GM19467 (cell line): Measurements from ENCODE around the gene PPM1F.
"Not testable (repeated sequence)": the region's sequence is repeated elsewhere in the genome, so short reads cannot be mapped to it uniquely, and the experiment has no call there.

Experiments
- ATAC-seq: cut with Tn5 transposase; IDR thresholded peaks from one replicate; pipeline ENCODE4 v1.9.1; 2021; ENCODE audit warnings: mild to moderate bottlenecking, moderate library complexity; ENCODE audit not compliant: unreplicated experiment

PPM1F gene

DNA sequence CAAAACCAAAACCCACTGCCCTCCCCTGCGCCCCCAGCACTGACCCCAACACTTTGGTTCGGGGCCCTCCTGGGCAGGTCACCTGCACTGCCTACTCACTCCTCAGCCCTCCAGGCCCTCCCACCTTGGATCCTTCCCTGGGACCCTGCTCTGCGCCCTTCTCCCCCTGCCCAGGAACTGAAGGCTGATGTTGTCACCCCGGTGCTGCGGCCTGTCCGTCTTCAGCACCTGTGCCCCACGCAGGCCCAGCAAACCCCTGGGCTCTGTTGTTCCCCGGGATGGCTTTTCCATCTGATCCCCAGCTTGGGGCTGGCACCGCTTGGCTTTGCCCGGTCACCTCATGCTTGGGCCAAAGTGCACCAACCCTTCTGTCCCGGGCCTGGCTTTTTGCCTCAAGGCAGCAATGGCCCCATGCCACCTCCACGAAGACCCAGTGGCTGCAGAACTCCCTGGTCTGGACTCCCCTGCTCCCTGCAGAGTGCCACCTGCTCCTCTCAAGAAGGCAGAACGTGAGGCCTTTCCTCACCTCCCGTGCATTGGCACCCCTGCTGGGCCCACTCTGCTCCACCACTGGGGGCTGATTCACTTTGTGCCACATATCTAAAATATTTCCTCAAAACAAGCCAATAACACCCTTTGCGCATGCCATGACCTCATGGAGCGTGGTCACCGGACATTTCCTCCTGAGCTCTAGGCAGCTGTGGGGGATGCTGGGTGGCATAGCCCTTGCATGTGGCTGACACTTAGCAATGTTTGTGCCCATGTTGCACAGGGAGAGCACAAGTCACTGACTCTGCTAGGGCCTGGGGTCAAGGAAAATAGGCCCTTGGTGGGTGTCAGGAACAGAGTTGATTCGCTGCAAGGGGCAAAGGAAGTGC lies 8.8 kb downstream of the PPM1F start:
- no peak for ATAC-seq

DNA sequence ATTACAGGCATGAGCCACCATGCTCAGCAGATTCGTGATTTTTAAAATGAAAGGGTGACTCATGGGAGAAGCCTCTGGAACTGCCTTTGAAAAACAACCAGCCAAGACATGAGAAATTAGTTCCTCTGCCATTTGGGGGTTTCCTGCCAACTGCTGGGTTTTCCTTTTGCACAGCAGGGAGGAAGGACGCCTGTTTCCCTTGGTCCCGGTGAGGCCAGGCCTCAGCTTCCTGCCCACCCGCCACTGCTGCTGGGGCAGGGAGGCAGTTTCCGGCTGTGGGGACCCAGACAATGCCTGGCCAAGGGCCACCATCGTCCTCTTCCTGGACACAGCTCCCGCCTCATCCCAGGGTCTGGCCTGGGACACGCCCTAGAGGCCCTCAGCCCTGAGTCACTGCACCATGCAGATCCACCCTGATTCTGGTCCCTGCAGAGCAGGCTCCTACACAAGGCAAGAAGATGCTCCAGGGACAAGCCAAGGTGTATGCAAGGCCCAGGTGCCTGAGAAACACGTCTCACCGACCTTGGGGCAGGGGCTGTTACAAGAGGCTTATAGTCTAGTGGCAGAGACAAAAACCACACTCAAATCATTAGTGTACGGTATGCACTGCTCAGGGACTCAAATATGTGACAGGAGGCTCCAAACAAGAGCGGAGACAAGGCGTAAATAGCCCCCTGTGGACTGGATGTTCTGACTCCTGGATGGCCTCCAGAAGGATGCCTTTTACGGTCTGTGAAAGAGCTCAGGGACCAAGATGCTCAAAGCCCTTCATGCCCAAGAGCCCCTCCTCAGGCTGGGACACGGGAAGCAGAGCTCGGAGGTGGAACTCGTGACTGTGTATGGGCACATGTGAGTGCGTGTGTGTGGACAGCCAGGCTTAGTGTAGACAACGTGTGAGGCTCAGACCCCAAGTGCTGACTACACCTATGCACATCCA lies 10.0 kb downstream of the PPM1F start:
- ATAC-seq = no peak

DNA sequence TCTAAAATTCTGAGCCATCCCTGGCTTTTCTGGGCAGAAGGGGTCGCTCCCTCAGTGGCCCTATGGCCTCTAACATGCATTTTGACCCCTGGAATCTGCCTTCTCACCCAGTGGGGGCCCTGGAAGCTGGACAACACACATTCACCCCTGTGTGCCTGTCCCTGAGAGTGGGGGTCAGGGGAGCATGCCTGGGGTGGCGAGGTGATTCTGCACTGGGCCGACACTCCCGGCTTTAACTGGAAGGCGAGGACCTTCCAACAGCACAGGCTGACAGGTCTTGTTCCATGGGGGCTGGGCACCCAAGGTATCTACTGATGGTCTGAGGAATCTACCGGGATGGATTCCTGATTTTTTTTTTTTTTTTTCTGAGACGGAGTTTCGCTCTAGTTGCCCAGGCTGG lies 10.7 kb downstream of the PPM1F start:
- ATAC-seq = no peak

DNA sequence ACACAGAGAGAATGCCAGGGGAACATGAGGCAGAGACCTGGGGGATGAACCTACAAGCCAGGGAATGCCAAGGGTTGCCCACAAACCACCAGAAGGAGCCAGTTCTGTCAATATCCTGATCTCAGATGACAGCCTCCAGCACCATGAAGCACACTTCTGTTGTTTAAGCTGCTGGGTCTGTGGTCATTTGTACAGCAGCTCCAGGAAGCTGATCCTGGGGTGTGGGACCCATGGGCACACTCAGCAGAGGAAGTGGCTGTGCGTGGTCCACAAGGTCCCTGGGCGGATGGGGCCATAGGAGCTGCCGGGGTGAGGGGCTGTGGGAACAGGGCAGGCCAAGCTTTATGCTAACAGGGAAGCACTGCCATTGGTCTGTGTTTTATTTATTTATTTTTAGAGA lies 12.1 kb downstream of the PPM1F start:
- ATAC-seq = no peak

DNA sequence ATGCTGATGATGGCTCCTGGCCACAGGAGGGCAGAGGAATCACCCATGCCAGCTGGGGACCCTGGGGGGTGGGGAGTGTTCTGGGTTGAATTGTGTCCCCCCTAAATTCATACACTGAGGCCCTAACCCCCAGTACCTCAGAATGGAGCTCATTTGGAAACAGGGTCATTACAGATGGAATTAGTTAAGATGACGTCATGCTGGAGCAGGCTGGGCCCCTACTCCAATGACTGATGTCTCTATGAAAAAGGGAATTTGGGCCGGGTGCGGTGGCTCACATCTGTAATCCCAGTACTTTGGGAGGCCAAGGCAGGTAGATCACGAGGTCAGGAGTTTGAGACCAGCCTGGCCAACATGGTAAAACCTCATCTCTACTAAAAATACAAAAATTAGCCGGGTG lies 12.7 kb downstream of the PPM1F start:
- ATAC-seq = not testable (repeated sequence)

DNA sequence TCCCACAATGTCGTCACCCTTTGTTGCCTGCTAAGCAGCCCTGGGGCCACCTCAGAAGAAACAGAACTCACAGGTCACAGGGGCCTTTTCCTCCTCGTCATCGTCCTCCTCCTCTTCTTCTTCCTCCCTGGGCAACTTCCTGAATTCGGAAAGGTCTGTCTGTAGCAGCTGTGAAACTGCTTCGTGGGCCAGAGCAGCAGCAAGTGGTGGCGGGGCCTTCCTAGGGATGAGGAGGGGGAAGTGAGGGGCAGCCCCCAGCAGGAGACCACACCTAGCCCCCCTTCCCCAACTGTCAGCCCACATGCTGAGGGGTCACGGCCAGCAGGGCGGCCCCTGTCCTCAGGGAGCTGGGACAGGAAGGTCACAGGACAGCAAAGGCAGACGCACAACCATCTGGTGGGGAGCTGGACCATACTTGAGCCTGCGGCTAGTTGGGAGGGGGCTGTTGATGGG lies 13.2 kb downstream of the PPM1F start:
- ATAC-seq = no peak

DNA sequence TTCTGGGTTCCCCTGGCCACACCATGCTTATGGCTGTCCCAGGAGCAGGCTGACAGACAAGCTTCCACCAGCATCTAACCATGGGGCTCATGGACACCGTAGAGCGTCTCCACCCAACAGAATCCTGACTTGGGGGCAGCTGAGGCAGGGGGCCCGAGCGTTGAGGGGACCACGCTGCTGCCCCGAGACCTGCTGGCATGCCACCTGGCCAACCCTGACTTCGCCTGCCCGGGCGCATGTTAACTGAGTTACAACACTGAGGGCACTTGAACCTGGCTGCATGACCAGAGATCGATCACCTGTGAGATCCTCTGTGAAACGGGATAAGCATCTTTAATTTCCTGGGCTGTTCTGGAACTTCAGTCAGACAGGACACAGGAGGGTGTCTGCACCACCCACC lies 13.7 kb downstream of the PPM1F start:
- ATAC-seq = no peak

DNA sequence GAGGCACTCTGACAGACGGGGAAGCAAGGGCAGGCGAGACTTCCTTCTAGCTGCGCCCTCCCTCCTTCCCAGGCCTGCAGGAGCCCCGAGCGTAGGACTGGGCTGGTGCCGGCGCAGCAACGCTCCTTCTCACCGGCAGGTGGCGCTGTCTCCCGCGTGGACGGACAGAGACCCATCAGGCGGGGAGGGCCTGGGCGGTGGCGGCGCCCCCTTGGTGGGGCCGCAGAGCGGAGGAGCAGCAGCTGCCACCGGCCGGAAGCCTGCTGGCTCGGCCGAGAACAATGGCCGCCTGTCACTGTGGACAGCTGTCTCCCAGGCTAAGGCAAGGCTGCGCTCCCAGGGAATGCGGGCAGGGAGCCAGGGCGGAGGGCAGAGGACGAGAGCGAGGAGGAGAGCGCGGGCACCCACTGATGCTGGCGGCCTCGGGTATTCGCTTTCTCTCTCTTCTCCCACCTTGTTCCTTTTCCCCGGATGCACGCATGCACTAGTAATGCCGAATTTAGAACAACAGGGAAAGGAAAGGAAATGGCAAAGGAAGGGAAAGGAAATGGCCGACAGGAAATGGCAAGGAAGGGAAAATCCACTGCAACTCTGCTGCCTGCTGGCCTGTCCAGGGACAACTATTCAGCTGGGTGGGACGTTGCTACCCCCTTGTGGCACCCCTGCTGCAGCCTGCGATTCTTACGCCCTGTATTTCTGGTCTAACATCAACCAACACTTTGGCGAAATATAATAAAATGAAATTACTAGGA lies 14.4 kb downstream of the PPM1F start:
- peak; percentile 89 for ATAC-seq

DNA sequence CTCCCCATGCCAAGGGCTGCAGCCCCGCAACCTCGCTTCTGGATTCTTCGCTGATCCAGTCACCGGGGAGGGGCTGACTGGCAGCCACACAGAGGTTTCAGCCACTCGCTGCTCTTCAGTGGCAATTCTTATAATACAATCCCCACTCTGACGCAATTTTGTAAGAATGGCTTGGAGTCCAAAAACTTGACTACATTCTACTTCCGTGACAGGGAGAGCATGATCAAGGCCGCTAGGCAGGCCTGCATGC lies 14.9 kb downstream of the PPM1F start:
- ATAC-seq = peak; percentile 6

DNA sequence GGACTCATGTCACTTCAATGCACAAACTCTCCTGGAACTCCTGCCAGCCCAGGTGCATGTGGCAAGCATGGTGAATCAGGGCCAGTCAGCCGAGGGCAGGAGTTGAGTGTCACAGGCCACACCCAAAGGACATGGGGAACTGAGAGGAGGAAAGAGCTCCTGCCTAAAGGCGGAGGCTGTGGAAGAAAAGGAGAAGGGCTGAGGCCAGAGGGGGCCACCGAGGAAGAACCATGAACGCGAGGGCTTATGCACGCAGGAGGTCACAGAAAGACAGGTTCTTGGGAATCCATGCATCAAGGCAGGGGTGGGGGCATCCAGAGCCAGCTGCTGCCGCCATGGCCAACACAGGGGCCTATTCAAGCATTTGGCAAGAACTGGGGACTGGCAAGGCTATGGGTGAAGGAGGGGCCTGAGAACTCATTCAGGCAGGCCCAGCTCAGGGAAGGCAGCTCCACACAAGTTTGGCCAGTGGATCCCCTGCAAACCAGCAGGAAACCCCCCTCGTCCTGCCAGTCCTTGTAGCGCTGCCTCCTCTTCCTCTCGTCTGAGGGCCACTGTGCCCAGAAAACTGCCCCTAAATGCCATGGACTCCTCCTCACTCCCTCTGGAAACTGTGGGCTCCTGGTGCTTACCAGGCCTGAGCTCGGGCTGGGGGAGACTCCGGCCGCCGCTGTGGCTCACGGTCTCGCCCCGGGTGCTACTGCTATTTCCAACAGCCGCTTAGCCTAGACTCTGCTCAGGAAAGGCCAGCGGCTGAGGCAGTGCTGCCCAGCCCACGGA lies 15.4 kb downstream of the PPM1F start:
- ATAC-seq = no peak

DNA sequence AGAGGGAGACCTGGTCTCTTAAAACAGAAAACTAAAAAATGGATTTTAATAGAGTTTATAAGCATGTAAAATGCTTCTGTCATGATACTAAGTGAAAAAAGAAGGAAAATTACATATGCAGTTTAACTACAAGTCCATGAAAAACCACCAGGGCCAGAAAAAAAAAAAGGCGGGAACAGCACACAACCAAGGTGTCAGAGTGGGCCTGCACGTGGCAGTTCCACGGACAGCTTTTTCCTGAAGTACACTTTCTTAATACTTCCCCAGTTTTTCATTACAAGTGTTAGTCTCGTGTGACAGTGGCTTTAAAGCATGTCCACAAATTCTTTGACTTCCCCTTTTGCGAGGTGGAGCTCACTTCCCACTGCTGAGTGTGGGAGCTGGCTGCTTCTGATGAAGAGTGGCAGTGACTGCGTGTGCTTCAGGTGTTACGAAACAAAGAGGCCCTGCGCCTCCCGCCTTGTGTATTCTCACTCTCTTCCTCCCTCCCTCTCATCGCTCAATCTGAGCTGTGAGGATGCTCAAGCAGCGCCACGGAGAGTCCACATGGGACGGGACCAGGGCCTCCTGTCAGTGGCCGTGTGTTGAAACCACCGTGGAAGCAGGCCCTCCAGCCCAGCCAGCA lies 16.4 kb downstream of the PPM1F start:
- no peak for ATAC-seq

DNA sequence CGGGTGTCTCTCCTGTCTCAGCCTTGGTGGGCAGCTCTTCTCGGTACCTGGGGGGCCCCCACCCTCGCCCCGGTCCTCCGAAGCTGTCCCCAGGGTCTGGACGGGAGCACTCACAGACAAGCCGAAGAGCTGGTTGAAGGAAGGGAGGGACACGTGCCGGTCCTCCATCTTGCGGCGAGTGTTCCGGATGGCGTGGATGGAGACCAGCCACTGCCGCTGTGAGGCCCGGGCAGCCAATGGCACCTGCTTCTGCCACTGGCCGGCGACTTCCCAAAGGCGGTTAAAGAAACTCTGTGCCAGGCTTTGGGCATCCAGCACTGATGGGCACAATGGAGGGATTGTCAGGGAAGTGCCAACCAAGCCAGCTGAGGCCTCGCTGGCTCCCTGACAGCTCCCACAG lies 18.7 kb downstream of the PPM1F start:
- no peak for ATAC-seq

DNA sequence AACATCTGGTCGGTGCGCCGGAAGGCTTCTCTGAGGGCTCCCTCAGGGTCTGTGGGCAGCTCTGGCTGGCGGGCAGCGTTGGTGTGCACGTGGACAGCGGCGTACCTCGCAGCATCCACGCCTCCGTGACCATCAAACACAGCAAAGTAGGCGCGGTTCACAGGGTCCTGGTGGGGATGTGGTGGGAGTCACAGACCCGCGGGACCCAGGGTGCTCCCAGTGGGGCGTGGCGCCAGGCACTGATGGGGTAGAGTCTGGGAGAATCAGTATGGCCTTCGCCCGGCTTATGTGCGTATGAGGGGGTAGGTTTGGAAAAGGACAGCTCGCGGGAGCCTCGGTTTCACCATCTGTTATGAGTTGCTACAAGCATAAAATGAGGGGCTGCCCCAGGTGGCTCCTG lies 19.2 kb downstream of the PPM1F start:
- no peak for ATAC-seq

DNA sequence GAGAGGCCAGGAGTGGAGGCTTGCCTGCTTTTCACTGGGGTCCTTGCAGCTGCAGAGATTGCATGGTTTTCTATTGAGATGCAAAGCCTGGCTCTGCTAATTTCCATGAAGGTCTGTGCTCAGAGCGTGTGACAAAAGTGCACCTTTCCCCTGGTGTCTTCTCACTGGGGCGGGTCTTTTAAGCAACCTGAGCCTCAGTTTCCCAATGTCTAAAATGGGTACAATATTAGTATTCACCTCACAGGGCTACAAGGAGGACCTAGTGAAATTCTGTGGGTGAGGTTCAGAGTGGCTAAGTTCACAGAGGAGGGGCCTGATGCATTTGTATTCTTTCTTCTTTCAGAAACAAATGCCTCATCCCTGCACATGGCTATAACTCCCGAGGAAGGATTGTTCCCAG lies 20.3 kb downstream of the PPM1F start:
- ATAC-seq = no peak

DNA sequence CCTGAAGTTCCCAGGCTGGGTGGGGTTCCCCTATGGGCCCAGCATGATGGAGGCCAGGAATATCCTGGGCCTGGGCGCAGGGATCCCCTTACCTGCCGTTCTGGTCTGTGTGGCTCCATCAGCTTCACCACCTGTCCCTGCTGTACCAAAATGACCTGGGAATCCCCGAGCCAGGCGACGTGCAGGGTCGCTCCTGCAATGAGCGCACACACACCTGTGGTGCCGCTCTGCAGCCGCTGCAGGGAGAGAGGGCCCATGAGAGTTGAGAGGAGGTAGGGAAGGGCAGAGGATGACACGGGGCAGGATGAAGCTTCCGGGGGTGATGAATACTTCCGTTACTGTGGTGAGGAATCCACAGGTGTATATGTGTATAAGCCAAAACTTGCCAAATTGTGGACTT lies 21.6 kb downstream of the PPM1F start:
- no peak for ATAC-seq

DNA sequence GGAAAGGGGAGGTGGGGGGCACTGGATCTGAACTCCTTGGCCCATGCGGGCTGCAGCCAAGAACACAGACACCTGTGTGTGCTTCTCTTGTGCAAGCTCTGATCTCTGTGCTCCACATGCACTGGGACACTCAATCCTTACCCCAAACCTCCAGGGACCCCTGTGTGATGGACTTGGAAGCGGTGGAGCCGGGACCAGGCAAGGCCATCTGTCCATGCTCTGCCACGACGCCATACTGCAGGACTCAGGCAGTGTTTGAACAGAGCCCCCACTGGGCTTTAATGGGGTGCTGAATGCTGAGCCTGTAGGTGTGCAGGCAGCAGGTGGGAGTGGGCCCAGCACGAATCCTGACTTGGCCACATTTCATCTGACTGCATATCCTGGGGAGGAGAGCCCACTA lies 23.4 kb downstream of the PPM1F start:
- no peak for ATAC-seq

DNA sequence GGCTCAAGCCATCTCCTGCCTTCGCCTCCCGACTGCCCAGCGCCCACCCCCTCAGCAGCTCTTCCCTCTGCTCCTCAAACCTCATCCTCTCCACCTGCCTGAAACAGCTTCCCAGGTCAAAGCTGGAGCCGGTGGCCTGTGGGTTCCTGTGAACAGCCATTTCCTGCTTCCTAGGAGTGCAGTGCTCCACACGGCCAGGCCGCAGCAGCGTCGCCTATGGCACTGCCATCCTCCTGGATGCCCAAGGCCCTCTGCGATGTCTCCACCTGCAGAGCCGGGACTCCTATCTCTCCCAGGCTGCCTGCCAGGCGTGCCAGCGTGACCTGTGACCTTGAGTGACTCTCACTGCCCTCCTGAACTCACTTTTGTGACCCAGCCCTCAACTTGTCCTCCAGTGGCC lies 24.6 kb downstream of the PPM1F start:
- ATAC-seq = no peak

DNA sequence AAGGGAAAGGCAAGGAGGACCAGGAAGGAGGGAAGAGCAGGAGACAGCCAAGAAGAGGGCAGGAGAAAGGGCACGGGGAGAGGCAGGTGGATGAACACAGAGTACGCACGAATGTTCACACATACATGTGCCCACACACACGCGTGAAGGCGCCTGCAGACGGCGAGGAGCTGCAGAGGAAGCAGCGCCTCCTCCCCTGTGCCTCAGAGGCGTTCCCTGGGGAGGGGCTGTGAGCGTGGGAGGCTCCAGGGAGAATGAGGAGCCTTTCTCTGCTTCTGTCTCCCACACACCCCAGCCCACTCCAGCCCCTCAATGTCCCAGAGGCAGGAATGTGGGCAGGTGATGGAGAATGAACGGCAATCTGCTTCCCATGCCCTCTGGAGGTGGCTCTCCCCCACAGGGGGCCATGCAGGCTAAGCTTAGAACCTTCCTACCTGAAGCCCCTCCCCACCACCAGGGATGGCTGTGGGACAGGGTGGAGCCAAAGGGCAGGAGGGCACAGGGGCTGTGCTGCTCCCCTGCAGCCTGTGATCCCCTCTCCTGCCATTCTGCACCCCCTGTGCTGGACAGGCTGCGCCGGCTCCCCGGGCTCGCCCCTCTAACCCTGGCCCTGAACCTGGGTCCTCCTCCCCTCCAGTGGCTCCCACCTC lies 25.3 kb downstream of the PPM1F start:
- ATAC-seq = no peak

DNA sequence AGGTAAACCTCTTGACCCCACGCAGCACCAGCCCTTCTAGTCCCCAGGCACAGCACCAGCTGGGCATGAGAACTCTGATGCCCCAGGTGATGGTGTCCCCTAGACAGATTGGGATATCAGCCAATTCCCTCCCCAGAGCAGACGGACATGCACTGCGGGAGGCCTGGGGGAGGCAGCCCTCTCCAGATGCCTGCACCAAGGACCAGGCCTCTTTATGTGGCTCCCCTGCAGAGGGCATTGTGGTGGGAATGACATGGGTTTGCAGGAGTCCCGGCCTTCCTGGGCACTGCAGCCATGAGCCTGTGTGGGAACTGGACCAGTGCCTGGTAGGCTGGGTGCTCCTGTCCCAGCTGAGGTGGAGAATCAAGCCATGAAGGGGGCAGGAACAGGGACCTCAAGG lies 25.9 kb downstream of the PPM1F start:
- no peak for ATAC-seq

DNA sequence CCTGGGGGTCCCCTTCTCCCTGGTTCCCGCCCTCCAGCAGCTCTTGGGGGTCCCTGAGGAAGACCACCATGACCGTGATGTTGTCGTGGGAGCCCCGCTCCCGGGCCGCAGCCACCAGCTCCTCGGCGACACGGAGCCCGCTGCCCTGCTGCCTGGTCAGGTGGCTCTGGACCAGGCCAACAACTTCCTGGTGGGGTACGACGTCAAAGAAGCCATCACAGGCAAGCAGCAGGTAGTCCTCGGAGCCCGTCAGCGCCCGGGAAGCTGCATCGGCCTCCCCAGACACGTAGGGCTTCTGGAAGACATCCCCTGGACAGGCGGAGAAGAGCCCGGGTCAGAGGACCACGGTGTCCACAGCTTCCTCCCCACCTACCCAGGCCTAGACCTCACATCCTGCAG lies 29.5 kb downstream of the PPM1F start:
- no peak for ATAC-seq
